ENCODE measurements around the gene ACOXL.

The ACOXL gene

GRCh38 chr2:110851531-110851930 lies 119.2 kb downstream of the ACOXL start:
- Histone ChIP-seq H3K9ac (no peak overlapping the region), H3K27ac (no peak overlapping the region), H3K4me3 (ENCODE audit: low read depth, low read length) (no peak overlapping the region), H3K27me3 (ENCODE audit: control insufficient read depth, insufficient read depth, low read length) (no peaks in the 10 kb centered on the region), H3K9me3 (ENCODE audit: control insufficient read depth, low read length) (no peaks in the 10 kb centered on the region), H3K36me3 (ENCODE audit: control insufficient read depth, insufficient read depth, low read length) (no peaks in the 10 kb centered on the region), H2AFZ (no peak overlapping the region), H3K4me1 (no peaks in the 10 kb centered on the region), H3K79me2 (no peaks in the 10 kb centered on the region), H3K4me2 (ENCODE audit: low read length) (no peak overlapping the region)
- no peak for TF ChIP-seq CTCF (IDR thresholded peaks at IDR 0.05)

GRCh38 chr2:110852051-110852450 lies 119.7 kb downstream of the ACOXL start:
- Histone ChIP-seq H3K27ac (no peak overlapping the region), H3K4me1 (no peaks in the 10 kb centered on the region), H3K4me3 (ENCODE audit: low read depth, low read length) (no peak overlapping the region), H3K4me2 (ENCODE audit: low read length) (no peak overlapping the region), H2AFZ (no peak overlapping the region), H3K27me3 (ENCODE audit: control insufficient read depth, insufficient read depth, low read length) (no peaks in the 10 kb centered on the region), H3K9ac (no peak overlapping the region), H3K9me3 (ENCODE audit: control insufficient read depth, low read length) (no peaks in the 10 kb centered on the region), H3K79me2 (no peaks in the 10 kb centered on the region), H3K36me3 (ENCODE audit: control insufficient read depth, insufficient read depth, low read length) (no peaks in the 10 kb centered on the region)
- no peak for TF ChIP-seq CTCF (IDR thresholded peaks at IDR 0.05)

- Histone ChIP-seq H3K27ac (no peak overlapping the region), H3K4me3 (ENCODE audit: low read depth, low read length) (no peak overlapping the region)
Observed at GRCh38 chr2:110852541-110853263, 120.3 kb downstream of the ACOXL start.

GRCh38 chr2:110853516-110853915 lies 121.1 kb downstream of the ACOXL start:
- peak; percentile 31 for TF ChIP-seq CTCF (IDR thresholded peaks at IDR 0.05)
- Histone ChIP-seq H3K4me1 (no peaks in the 10 kb centered on the region), H3K4me3 (ENCODE audit: low read depth, low read length) (no peak overlapping the region), H3K79me2 (no peaks in the 10 kb centered on the region), H3K27ac (no peak overlapping the region), H3K27me3 (ENCODE audit: control insufficient read depth, insufficient read depth, low read length) (no peaks in the 10 kb centered on the region), H3K4me2 (ENCODE audit: low read length) (no peak overlapping the region), H2AFZ (no peak overlapping the region), H3K9me3 (ENCODE audit: control insufficient read depth, low read length) (no peaks in the 10 kb centered on the region), H3K9ac (no peak overlapping the region), H3K36me3 (ENCODE audit: control insufficient read depth, insufficient read depth, low read length) (no peaks in the 10 kb centered on the region)

More at GRCh38 chr2:110852541-110853263, 120.3 kb downstream of the ACOXL start:
- Histone ChIP-seq H3K27me3 (ENCODE audit: control insufficient read depth, insufficient read depth, low read length) (no peaks in the 10 kb centered on the region), H3K36me3 (ENCODE audit: control insufficient read depth, insufficient read depth, low read length) (no peaks in the 10 kb centered on the region), H3K9me3 (ENCODE audit: control insufficient read depth, low read length) (no peaks in the 10 kb centered on the region), H3K9ac (no peak overlapping the region), H3K79me2 (no peaks in the 10 kb centered on the region), H3K4me2 (ENCODE audit: low read length) (no peak overlapping the region), H2AFZ (no peak overlapping the region), H3K4me1 (no peaks in the 10 kb centered on the region)
- no peak for TF ChIP-seq CTCF (IDR thresholded peaks at IDR 0.05)

- TF ChIP-seq CTCF (IDR thresholded peaks at IDR 0.05) = no peak
- H3K9me3 ChIP-seq (ENCODE audit: control insufficient read depth, low read length) = no peaks in the 10 kb centered on the region
- no peaks in the 10 kb centered on the region for H3K4me1 ChIP-seq
- H2AFZ ChIP-seq = no peak overlapping the region
- no peak overlapping the region for H3K4me2 ChIP-seq (ENCODE audit: low read length)
- H3K36me3 ChIP-seq (ENCODE audit: control insufficient read depth, insufficient read depth, low read length) = no peaks in the 10 kb centered on the region
- H3K9ac ChIP-seq = no peak overlapping the region
- no peaks in the 10 kb centered on the region for H3K79me2 ChIP-seq
- H3K27me3 ChIP-seq (ENCODE audit: control insufficient read depth, insufficient read depth, low read length) = no peaks in the 10 kb centered on the region
- H3K27ac ChIP-seq = no peak overlapping the region
- H3K4me3 ChIP-seq (ENCODE audit: low read depth, low read length) = no peak overlapping the region
Observed at GRCh38 chr2:110853948-110854347, 121.6 kb downstream of the ACOXL start.
